Measurements from ENCODE around the gene KCNMA1. TPM values are rescaled to one million over a fixed set of nuclear protein-coding genes. Genes with fewer than 3 reads are reported as not detected.

The KCNMA1 gene
- total RNA-seq, 4 donors from 2014 or later: 68.4 to 170 (median 119) TPM

GRCh38 chr10:77105761-77106221, 531.8 kb downstream of the KCNMA1 start:
- intact Hi-C loops (cut with DNase I; ENCODE audit: low total_unique reads) (no loop called here), in situ Hi-C loops (cut with MboI; ENCODE audit: low pct_ligation_motif_present in 1 of 4, low pct_unique_long_range_greater_than_20kb in 1 of 4, low sequenced_read_pairs in 3 of 4) (no loop called here)
- Histone ChIP-seq H3K27ac (peak overlapping the region in 1 of 4 donors; percentile 9), H3K9me3 (no peaks in the 10 kb centered on the region), H3K27me3 (no peaks in the 10 kb centered on the region), H3K4me3 (no peak overlapping the region), H3K36me3 (no peaks in the 10 kb centered on the region), H3K4me1 (peaks cover 0 to 4% (median 0%) of the 10 kb centered on the region in 4 donors)
- no peak for TF ChIP-seq EP300 (IDR thresholded peaks at IDR 0.05; ENCODE audit: low read depth)
- TF ChIP-seq POLR2AphosphoS5 (IDR thresholded peaks at IDR 0.05): no peak
- no peak for TF ChIP-seq POLR2A (IDR thresholded peaks at IDR 0.05)
- no peak for TF ChIP-seq CTCF (IDR thresholded peaks at IDR 0.05)
- 71 to 92% methylated on average over 4 to 5 of the region's 5 CpGs for WGBS, 2 donors (ENCODE audit: low coverage in 1 of 2)
- DNase-seq: no peak

DNA sequence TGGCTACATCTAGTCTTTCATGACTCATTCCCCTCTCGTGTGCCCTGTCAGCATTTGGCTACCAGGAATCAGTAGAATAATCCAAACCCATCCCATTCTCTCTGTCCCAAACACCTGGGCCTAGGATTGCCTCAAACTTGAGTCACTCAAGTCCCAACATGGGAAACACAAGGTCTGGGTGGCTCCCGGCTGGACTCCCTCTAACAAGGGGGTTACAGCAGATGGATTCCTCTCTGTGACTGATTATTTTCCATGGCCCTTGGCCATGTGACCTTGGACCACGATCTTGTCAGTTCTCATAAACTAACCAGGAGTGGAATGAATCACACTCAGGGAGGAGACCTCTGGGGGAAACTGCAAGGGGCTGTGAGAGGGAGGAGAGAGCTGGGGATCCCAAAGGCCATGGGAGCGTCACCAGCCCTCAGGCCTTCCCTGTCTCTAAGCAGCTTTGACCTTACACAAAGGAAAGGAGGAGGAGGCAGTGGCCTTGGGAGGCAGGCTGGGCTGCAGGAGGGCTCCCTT, 533.1 kb downstream of the KCNMA1 start:
- in situ Hi-C loops (cut with MboI; ENCODE audit: low pct_ligation_motif_present in 1 of 4, low pct_unique_long_range_greater_than_20kb in 1 of 4, low sequenced_read_pairs in 3 of 4): no loop called here
- TF ChIP-seq POLR2AphosphoS5 (IDR thresholded peaks at IDR 0.05): no peak
- no peak for TF ChIP-seq POLR2A (IDR thresholded peaks at IDR 0.05)
- TF ChIP-seq CTCF (IDR thresholded peaks at IDR 0.05): no peak
- TF ChIP-seq EP300 (IDR thresholded peaks at IDR 0.05; ENCODE audit: low read depth): no peak
- Histone ChIP-seq H3K27ac (no peak overlapping the region), H3K4me3 (no peak overlapping the region), H3K9me3 (no peaks in the 10 kb centered on the region), H3K36me3 (no peaks in the 10 kb centered on the region), H3K4me1 (peaks cover 0 to 3% (median 0%) of the 10 kb centered on the region in 4 donors), H3K27me3 (no peaks in the 10 kb centered on the region)
- DNase-seq: peak; percentile 9
- intact Hi-C loops (cut with DNase I; ENCODE audit: low total_unique reads): no loop called here
- 57 to 100% methylated on average over 1 to 4 of the region's 4 CpGs for WGBS, 2 donors (ENCODE audit: low coverage in 1 of 2)

DNA sequence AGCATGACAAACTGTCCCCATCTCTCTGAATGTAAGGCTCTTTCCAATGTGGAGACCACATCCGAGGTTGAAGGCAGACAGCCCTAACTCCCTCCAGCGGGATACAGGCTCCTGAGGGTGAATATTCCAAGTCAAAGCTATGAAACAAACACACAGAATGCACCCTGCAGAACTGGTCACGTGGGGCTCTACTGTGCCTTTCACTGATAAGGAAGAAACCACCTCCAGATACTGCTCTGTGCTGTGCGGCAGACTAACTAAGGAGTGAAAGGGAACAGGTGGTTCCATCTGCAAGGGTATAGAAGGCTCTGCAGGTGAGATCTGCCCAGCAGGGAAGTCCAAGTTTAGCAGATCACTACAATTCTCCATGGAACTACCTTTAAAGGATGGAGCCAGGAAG, 534.4 kb downstream of the KCNMA1 start:
- DNase-seq: no peak
- intact Hi-C loops (cut with DNase I; ENCODE audit: low total_unique reads): no loop called here
- WGBS, 2 donors (ENCODE audit: low coverage in 1 of 2): 50 to 72% methylated on average over 1 to 4 of the region's 4 CpGs
- Histone ChIP-seq H3K27me3 (no peaks in the 10 kb centered on the region), H3K4me1 (peaks cover 0 to 3% (median 0%) of the 10 kb centered on the region in 4 donors), H3K27ac (no peak overlapping the region), H3K4me3 (no peak overlapping the region), H3K36me3 (no peaks in the 10 kb centered on the region), H3K9me3 (no peaks in the 10 kb centered on the region)
- TF ChIP-seq POLR2A (IDR thresholded peaks at IDR 0.05): no peak
- TF ChIP-seq EP300 (IDR thresholded peaks at IDR 0.05; ENCODE audit: low read depth): no peak
- in situ Hi-C loops (cut with MboI; ENCODE audit: low pct_ligation_motif_present in 1 of 4, low pct_unique_long_range_greater_than_20kb in 1 of 4, low sequenced_read_pairs in 3 of 4): no loop called here

DNA sequence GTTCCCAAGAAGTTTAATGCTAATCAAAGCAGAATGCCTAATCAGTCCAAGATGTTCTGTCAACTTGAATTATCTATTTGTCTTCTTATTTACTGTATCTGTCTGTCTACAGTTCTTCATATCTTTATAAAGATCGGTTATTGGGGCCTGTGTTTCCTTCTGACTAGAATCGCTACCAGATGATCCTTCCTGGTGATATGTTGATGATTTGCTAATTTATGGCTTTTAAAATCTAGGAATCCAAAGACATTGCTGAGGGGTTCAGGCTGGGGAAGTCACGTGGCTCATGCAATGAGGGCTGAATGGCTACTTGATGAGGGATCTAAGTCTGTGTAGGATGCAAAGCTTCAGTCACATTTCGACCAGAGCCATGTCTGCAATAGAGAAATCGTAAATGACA, 536.3 kb downstream of the KCNMA1 start:
- H3K9me3 ChIP-seq: no peaks in the 10 kb centered on the region
- in situ Hi-C loops (cut with MboI; ENCODE audit: low pct_ligation_motif_present in 1 of 4, low pct_unique_long_range_greater_than_20kb in 1 of 4, low sequenced_read_pairs in 3 of 4): no loop called here
- H3K27ac ChIP-seq: no peak overlapping the region
- H3K4me1 ChIP-seq: peaks cover 0 to 3% (median 0%) of the 10 kb centered on the region in 4 donors
- no peaks in the 10 kb centered on the region for H3K36me3 ChIP-seq
- no peaks in the 10 kb centered on the region for H3K27me3 ChIP-seq
- no peak overlapping the region for H3K4me3 ChIP-seq
- TF ChIP-seq CTCF (IDR thresholded peaks at IDR 0.05): no peak
- no peak for TF ChIP-seq EP300 (IDR thresholded peaks at IDR 0.05; ENCODE audit: low read depth)
- TF ChIP-seq POLR2AphosphoS5 (IDR thresholded peaks at IDR 0.05): no peak
- DNase-seq: no peak
- 88 to 93% methylated on average over 5 of the region's 5 CpGs for WGBS, 2 donors (ENCODE audit: low coverage in 1 of 2)
- intact Hi-C loops (cut with DNase I; ENCODE audit: low total_unique reads): no loop called here

- no peaks in the 10 kb centered on the region for H3K4me1 ChIP-seq
- intact Hi-C loops (cut with DNase I; ENCODE audit: low total_unique reads): no loop called here
- no peak for DNase-seq
- no peak overlapping the region for H3K4me3 ChIP-seq
- TF ChIP-seq POLR2AphosphoS5 (IDR thresholded peaks at IDR 0.05) (no peak), POLR2A (IDR thresholded peaks at IDR 0.05) (no peak), EP300 (IDR thresholded peaks at IDR 0.05; ENCODE audit: low read depth) (no peak), CTCF (IDR thresholded peaks at IDR 0.05) (no peak)
- in situ Hi-C loops (cut with MboI; ENCODE audit: low pct_ligation_motif_present in 1 of 4, low pct_unique_long_range_greater_than_20kb in 1 of 4, low sequenced_read_pairs in 3 of 4): no loop called here
- no peaks in the 10 kb centered on the region for H3K27me3 ChIP-seq
- no peak overlapping the region for H3K27ac ChIP-seq
- H3K36me3 ChIP-seq: no peaks in the 10 kb centered on the region
- 71 to 90% methylated on average over 1 to 5 of the region's 5 CpGs for WGBS, 2 donors (ENCODE audit: low coverage in 1 of 2)
- H3K9me3 ChIP-seq: no peaks in the 10 kb centered on the region
These were observed 538.5 kb downstream of the KCNMA1 start for GRCh38 chr10:77099136-77099535.
